ENCODE measurements around the gene PPP6R1. TPM values are rescaled to one million over a fixed set of nuclear protein-coding genes. Genes with fewer than 3 reads are reported as not detected.
A peak's percentile ranks its signal among the peaks of the same experiment; 100 is the strongest.

The PPP6R1 gene
- total and polyA plus RNA-seq, 2 of the 13 experiments (the other 11 are each of a cell fraction or from before 2014, with no cell fraction given) = 25.8 to 54.0 TPM

GRCh38 chr19:55216461-55217198 lies 42.2 kb downstream of the PPP6R1 start (continued):
- TF ChIP-seq ZNF318 (CRISPR knock-in tag; IDR thresholded peaks at IDR 0.05) (0 out of 2 replicates have a peak, but pooled peaks have one; percentile 60), RXRA (CRISPR knock-in tag; IDR thresholded peaks at IDR 0.05) (peak; percentile 48), TFDP1 (CRISPR knock-in tag; IDR thresholded peaks at IDR 0.05; ENCODE audit: borderline replicate concordance) (peak; percentile 78; the same call in 1 of the 2 replicates), ZBTB1 (CRISPR knock-in tag; IDR thresholded peaks at IDR 0.05; ENCODE audit: borderline replicate concordance) (peak; percentile 79; the same call in 1 of the 2 replicates), BATF2 (CRISPR knock-in tag; IDR thresholded peaks at IDR 0.05) (0 out of 2 replicates have a peak, but pooled peaks have one; percentile 28), ZNF362 (CRISPR knock-in tag; IDR thresholded peaks at IDR 0.05; ENCODE audit: borderline replicate concordance) (no peak), TMF1 (CRISPR knock-in tag; IDR thresholded peaks at IDR 0.05; ENCODE audit: low read depth) (peak; percentile 99), ZNF629 (CRISPR knock-in tag; conservative IDR thresholded peaks at IDR 0.05) (0 out of 2 replicates have a peak, but pooled peaks have one; percentile 14), ZNF724P (CRISPR knock-in tag; IDR thresholded peaks at IDR 0.05; ENCODE audit: borderline replicate concordance) (peak; percentile 88), SKIL (CRISPR knock-in tag; IDR thresholded peaks at IDR 0.05; ENCODE audit: borderline replicate concordance) (peak; percentile 71), ZNF138 (CRISPR knock-in tag; IDR thresholded peaks at IDR 0.05; ENCODE audit: low read depth) (peak; percentile 91; the same call in 1 of the 2 replicates), BORCS8-MEF2B (CRISPR knock-in tag; IDR thresholded peaks at IDR 0.05) (peak; percentile 97), ZNF75D (CRISPR knock-in tag; IDR thresholded peaks at IDR 0.05; ENCODE audit: borderline replicate concordance) (peak; percentile 92; the same call in 1 of the 2 replicates)
